ENCODE measurements around the gene ABCA8. TPM values are rescaled to one million over a fixed set of nuclear protein-coding genes. Genes with fewer than 3 reads are reported as not detected.
"Not testable (repeated sequence)": the region's sequence is repeated elsewhere in the genome, so short reads cannot be mapped to it uniquely, and the experiment has no call there.

Gene ABCA8
- total RNA-seq, 1 donor from 2014 or later: 38.3 TPM

- H3K9me3 ChIP-seq: no peaks in the 10 kb centered on the region
- H3K4me3 ChIP-seq: no peak overlapping the region
- no peaks in the 10 kb centered on the region for H3K4me1 ChIP-seq
- H3K27ac ChIP-seq: no peak overlapping the region
- no peaks in the 10 kb centered on the region for H3K27me3 ChIP-seq (ENCODE audit: low read depth)
- intact Hi-C loops (cut with DNase I): no loop called here
- H3K36me3 ChIP-seq: no peaks in the 10 kb centered on the region
- DNase-seq: no peak
- no peak for ATAC-seq
- no peak for TF ChIP-seq CTCF (IDR thresholded peaks at IDR 0.05)
Observed at GRCh38 chr17:68950725-68951124, 4.5 kb downstream of the ABCA8 start.

- H3K36me3 ChIP-seq; DNase-seq; H3K4me1 ChIP-seq; ATAC-seq; intact Hi-C loops (cut with DNase I); H3K27me3 ChIP-seq (ENCODE audit: low read depth); H3K9me3 ChIP-seq; H3K4me3 ChIP-seq; H3K27ac ChIP-seq: not testable (repeated sequence)
Observed at GRCh38 chr17:68947868-68948267, 7.3 kb downstream of the ABCA8 start.

DNA sequence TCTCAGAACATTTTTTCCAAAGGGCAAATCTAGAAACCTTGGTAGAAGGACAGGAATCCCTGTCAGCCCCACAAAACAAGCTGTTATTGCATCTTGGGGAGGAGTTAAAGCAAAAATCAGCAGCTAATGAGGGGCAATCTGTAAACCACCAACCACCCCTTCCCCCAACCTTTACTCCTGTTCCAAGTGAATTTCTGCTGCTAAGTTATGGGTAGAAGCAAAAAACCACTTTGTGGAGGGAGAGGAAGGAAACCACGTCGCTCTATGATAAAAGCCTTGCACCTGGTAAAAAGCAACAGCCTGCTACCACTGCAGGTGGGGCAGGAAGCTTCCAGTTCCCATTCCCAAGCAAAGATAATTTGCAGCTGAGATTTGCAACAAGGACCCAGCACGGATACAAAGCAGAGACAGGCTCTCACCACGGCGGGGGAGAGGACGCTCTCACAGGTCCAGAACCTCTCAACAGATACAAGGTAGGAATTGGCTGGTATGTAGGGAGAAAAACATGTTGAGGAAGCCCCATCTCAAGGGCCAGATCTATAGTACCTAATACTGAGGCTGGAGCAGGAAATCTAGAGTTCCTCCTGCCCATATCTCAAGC, 10.7 kb downstream of the ABCA8 start:
- DNase-seq (no peak), ATAC-seq (no peak)
- Histone ChIP-seq H3K36me3 (no peaks in the 10 kb centered on the region), H3K9me3 (no peaks in the 10 kb centered on the region), H3K4me3 (no peak overlapping the region), H3K27ac (no peak overlapping the region), H3K27me3 (ENCODE audit: low read depth) (no peaks in the 10 kb centered on the region), H3K4me1 (no peaks in the 10 kb centered on the region)
- intact Hi-C loops (cut with DNase I): no loop called here
- no peak for TF ChIP-seq CTCF (IDR thresholded peaks at IDR 0.05)

GRCh38 chr17:68943812-68944182, 11.4 kb downstream of the ABCA8 start:
- intact Hi-C loops (cut with DNase I); ATAC-seq; DNase-seq: not testable (repeated sequence)

GRCh38 chr17:68943123-68943811, 11.9 kb downstream of the ABCA8 start:
- H3K4me1 ChIP-seq: no peaks in the 10 kb centered on the region
- ATAC-seq (no peak), DNase-seq (no peak)

More at GRCh38 chr17:68943812-68944182, 11.4 kb downstream of the ABCA8 start:
- not testable (repeated sequence) for H3K4me1 ChIP-seq; H3K9me3 ChIP-seq; H3K27ac ChIP-seq; H3K27me3 ChIP-seq (ENCODE audit: low read depth); H3K36me3 ChIP-seq; H3K4me3 ChIP-seq

GRCh38 chr17:68942389-68942788, 12.8 kb downstream of the ABCA8 start:
- DNase-seq (no peak), ATAC-seq (no peak)
- no peaks in the 10 kb centered on the region for H3K27me3 ChIP-seq (ENCODE audit: low read depth)
- H3K9me3 ChIP-seq: no peaks in the 10 kb centered on the region
- no peak overlapping the region for H3K27ac ChIP-seq
- TF ChIP-seq CTCF (IDR thresholded peaks at IDR 0.05): no peak
- H3K4me1 ChIP-seq: no peaks in the 10 kb centered on the region
- intact Hi-C loops (cut with DNase I): no loop called here
- no peak overlapping the region for H3K4me3 ChIP-seq
- no peaks in the 10 kb centered on the region for H3K36me3 ChIP-seq

More at GRCh38 chr17:68943123-68943811, 11.9 kb downstream of the ABCA8 start:
- H3K4me3 ChIP-seq: no peak overlapping the region
- no peaks in the 10 kb centered on the region for H3K9me3 ChIP-seq
- TF ChIP-seq CTCF (IDR thresholded peaks at IDR 0.05): no peak
- intact Hi-C loops (cut with DNase I): no loop called here
- no peaks in the 10 kb centered on the region for H3K27me3 ChIP-seq (ENCODE audit: low read depth)
- no peak overlapping the region for H3K27ac ChIP-seq
- no peaks in the 10 kb centered on the region for H3K36me3 ChIP-seq

Data from lower lobe of right lung (tissue), 2 donors.